HG02870 (cell line): Measurements from ENCODE around the gene ST8SIA3.
"Not testable (repeated sequence)": the region's sequence is repeated elsewhere in the genome, so short reads cannot be mapped to it uniquely, and the experiment has no call there.

ENCODE experiments used
- ATAC-seq: cut with Tn5 transposase; IDR thresholded peaks from one replicate; pipeline ENCODE4 v1.9.1; 2021; ENCODE audit warnings: mild to moderate bottlenecking, moderate library complexity; ENCODE audit not compliant: unreplicated experiment

Gene ST8SIA3

GRCh38 chr18:57364460-57364859, 12.1 kb downstream of the ST8SIA3 start:
- no peak for ATAC-seq

- no peak for ATAC-seq
Observed at GRCh38 chr18:57366528-57367081, 14.2 kb downstream of the ST8SIA3 start.

GRCh38 chr18:57372444-57372843, 20.1 kb downstream of the ST8SIA3 start:
- ATAC-seq, result no peak

- ATAC-seq, result no peak
Observed at GRCh38 chr18:57373017-57373416, 20.7 kb downstream of the ST8SIA3 start.

GRCh38 chr18:57376503-57376902, 24.1 kb downstream of the ST8SIA3 start:
- ATAC-seq, result no peak

- no peak for ATAC-seq
Observed at GRCh38 chr18:57389271-57389670, 36.9 kb downstream of the ST8SIA3 start.

GRCh38 chr18:57390044-57390443, 37.7 kb downstream of the ST8SIA3 start:
- ATAC-seq, result no peak

- not testable (repeated sequence) for ATAC-seq
Observed at GRCh38 chr18:57394749-57395148, 42.4 kb downstream of the ST8SIA3 start.

GRCh38 chr18:57396831-57397230, 44.5 kb downstream of the ST8SIA3 start:
- ATAC-seq, result not testable (repeated sequence)

GRCh38 chr18:57397440-57398132, 45.2 kb downstream of the ST8SIA3 start:
- ATAC-seq, result no peak

- ATAC-seq, result no peak
Observed at GRCh38 chr18:57404345-57404744, 52.0 kb downstream of the ST8SIA3 start.

- ATAC-seq, result no peak
Observed at GRCh38 chr18:57409650-57410049, 57.3 kb downstream of the ST8SIA3 start.

- ATAC-seq, result no peak
Observed at GRCh38 chr18:57410749-57411148, 58.4 kb downstream of the ST8SIA3 start.

GRCh38 chr18:57416542-57416941, 64.2 kb downstream of the ST8SIA3 start:
- ATAC-seq, result no peak
